NCI-H446 treated with DMSO at 0.1 percent for 48 hours (cell line): ENCODE data around the gene OSBP.
A peak's percentile ranks its signal among the peaks of the same experiment; 100 is the strongest.
"Not testable (repeated sequence)": the region's sequence is repeated elsewhere in the genome, so short reads cannot be mapped to it uniquely, and the experiment has no call there.

Experiments used
- DNase-seq: peaks from one replicate; lab custom pipeline; 2025; lab: John Stamatoyannopoulos, UW

Gene OSBP

GRCh38 chr11:59553323-59553722 lies 62.3 kb downstream of the OSBP start:
- no peak for DNase-seq

- no peak for DNase-seq
Measured at GRCh38 chr11:59552844-59553243, 62.7 kb downstream of the OSBP start.

GRCh38 chr11:59551659-59552521 lies 63.7 kb downstream of the OSBP start:
- DNase-seq = peak; percentile 54

GRCh38 chr11:59550842-59551658 lies 64.5 kb downstream of the OSBP start:
- DNase-seq = peak; percentile 91

GRCh38 chr11:59550368-59550841 lies 65.2 kb downstream of the OSBP start:
- DNase-seq = peak; percentile 97

- DNase-seq = no peak
Measured at GRCh38 chr11:59548309-59548656, 67.3 kb downstream of the OSBP start.

- not testable (repeated sequence) for DNase-seq
Measured at GRCh38 chr11:59547605-59548308, 67.8 kb downstream of the OSBP start.

GRCh38 chr11:59545179-59546020 lies 70.2 kb downstream of the OSBP start:
- DNase-seq = no peak

- no peak for DNase-seq
Measured at GRCh38 chr11:59544869-59545178, 70.8 kb downstream of the OSBP start.

GRCh38 chr11:59543713-59544112 lies 71.9 kb downstream of the OSBP start:
- DNase-seq = not testable (repeated sequence)

GRCh38 chr11:59542142-59542810 lies 73.3 kb downstream of the OSBP start:
- no peak for DNase-seq

- no peak for DNase-seq
Measured at GRCh38 chr11:59534676-59535075, 80.9 kb downstream of the OSBP start.

- DNase-seq = no peak
Measured at GRCh38 chr11:59532620-59533019, 83.0 kb downstream of the OSBP start.

GRCh38 chr11:59528711-59529110 lies 86.9 kb downstream of the OSBP start:
- DNase-seq = no peak
